ENCODE data around the gene USP37. TPM values are rescaled to one million over a fixed set of nuclear protein-coding genes. Genes with fewer than 3 reads are reported as not detected.

Gene USP37
- total RNA-seq, 2 experiments from 2014 or later, result 30.2 to 32.7 TPM

- no peak for DNase-seq
- CTCF ChIA-PET, result interaction anchor here (1.0 to 1.1 kb wide), 2 partner anchors 57 to 59 kb away, joined by 3 to 6 read pairs; no protein-coding TSS in a partner anchor
- peaks cover 56% of the 10 kb centered on the region for H3K4me1 Mint-ChIP-seq
- no peaks in the 10 kb centered on the region for H3K9me3 Mint-ChIP-seq
- H3K36me3 Mint-ChIP-seq (ENCODE audit: low read depth), result peaks cover 28% of the 10 kb centered on the region
- H3K27me3 Mint-ChIP-seq, result no peaks in the 10 kb centered on the region
- H3K27ac Mint-ChIP-seq, result peak overlapping the region; percentile 21
- H3K4me3 Mint-ChIP-seq, result no peak overlapping the region
- POLR2A ChIA-PET, result interaction anchor here (1.1 to 6.0 kb wide), 3 partner anchors 8 to 12 kb away, joined by 4 to 71 read pairs (median 5); partner anchors contain the start of gene VIL1
Measured at GRCh38 chr2:218407717-218408116, 160.4 kb downstream of the USP37 start.

GRCh38 chr2:218406949-218407618, 161.1 kb downstream of the USP37 start:
- H3K27me3 Mint-ChIP-seq, result no peaks in the 10 kb centered on the region
- CTCF ChIA-PET, result interaction anchor here (0.8 to 3.3 kb wide), 6 partner anchors 11 to 135 kb away, joined by 3 to 21 read pairs (median 4); no protein-coding TSS in a partner anchor
- H3K27ac Mint-ChIP-seq, result peak overlapping the region; percentile 86
- H3K36me3 Mint-ChIP-seq (ENCODE audit: low read depth), result peaks cover 33% of the 10 kb centered on the region
- H3K4me1 Mint-ChIP-seq, result peaks cover 57% of the 10 kb centered on the region
- peak; percentile 67 for DNase-seq
- no peaks in the 10 kb centered on the region for H3K9me3 Mint-ChIP-seq
- peak overlapping the region; percentile 68 for H3K4me3 Mint-ChIP-seq
- POLR2A ChIA-PET, result interaction anchor here (0.6 to 6.0 kb wide), 8 partner anchors 10 to 252 kb away, joined by 3 to 71 read pairs (median 4); partner anchors contain the start of genes BCS1L, PLCD4 and ZNF142

DNA sequence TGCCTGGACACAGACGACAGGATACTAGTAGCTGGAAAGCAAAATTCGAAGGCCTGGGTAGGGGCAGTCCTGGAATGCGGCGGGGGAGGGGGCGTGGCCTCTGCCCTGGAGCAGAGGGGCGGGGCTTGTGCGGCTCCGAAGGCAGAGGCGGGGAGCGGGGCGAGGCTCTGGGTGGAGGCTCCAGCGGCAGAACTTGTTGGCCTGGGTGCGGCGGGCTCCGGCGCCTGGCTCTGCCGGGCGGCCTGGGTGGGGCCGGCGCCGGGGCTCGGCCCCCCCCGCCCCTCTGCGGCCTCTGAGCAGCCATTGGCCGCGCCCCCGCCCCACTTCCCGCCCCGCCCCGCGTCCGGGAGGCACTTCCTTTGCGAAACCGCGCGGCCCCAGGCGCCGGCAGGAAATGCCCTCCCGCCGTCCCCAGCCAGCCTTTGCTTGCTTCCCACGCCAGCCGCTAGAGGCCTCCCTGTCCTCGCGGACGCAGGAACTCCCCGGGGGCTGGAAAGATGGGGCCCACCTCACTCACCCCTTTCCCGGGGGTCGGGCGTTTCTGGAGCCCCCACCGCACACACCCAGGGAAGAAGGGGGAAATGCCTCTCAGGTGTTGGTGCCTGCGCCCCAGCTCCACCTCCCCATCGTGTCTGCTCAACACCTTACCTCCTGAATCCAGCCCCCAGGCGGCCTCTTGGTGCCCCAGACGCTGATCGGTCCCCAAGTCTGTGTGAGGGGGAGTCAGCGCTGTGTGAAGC, 161.8 kb downstream of the USP37 start:
- peak overlapping the region; percentile 68 for H3K4me3 Mint-ChIP-seq
- POLR2A ChIA-PET, result interaction anchor here (0.6 to 6.0 kb wide), 11 partner anchors 10 to 253 kb away, joined by 3 to 71 read pairs (median 4); partner anchors contain the start of genes BCS1L, PLCD4 and ZNF142
- no peaks in the 10 kb centered on the region for H3K27me3 Mint-ChIP-seq
- H3K9me3 Mint-ChIP-seq, result no peaks in the 10 kb centered on the region
- H3K4me1 Mint-ChIP-seq, result peaks cover 64% of the 10 kb centered on the region
- H3K36me3 Mint-ChIP-seq (ENCODE audit: low read depth), result peaks cover 39% of the 10 kb centered on the region
- DNase-seq, result peak; percentile 97
- peak overlapping the region; percentile 86 for H3K27ac Mint-ChIP-seq
- CTCF ChIA-PET, result interaction anchor here (0.8 to 3.3 kb wide), 6 partner anchors 10 to 135 kb away, joined by 3 to 21 read pairs (median 4); no protein-coding TSS in a partner anchor

DNA sequence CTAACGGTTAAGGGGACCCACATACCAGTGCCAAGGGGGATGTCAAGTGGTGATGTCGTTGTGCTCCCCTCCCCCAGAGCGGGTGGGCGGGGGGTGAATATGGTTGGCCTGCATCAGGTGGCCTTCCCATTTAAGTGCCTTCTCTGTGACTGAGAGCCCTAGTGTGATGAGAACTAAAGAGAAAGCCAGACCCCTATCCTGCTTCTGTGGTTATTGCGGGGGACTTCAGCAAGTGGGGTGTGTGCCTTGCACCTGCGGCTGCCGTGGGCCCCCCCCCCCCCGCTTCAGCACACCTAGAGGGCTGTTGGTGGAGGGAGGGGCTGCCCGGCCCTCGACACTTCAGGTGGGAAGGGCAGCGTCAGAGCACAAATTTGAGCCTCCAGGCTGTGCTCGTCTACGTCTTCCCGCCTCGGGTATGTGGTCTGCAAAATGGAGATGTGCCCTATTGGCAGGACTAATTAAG, 162.4 kb downstream of the USP37 start:
- CTCF ChIA-PET, result interaction anchor here (0.9 to 3.3 kb wide), 7 partner anchors 9 to 134 kb away, joined by 3 to 21 read pairs (median 3); no protein-coding TSS in a partner anchor
- no peaks in the 10 kb centered on the region for H3K27me3 Mint-ChIP-seq
- no peaks in the 10 kb centered on the region for H3K9me3 Mint-ChIP-seq
- peak overlapping the region; percentile 83 for H3K27ac Mint-ChIP-seq
- peaks cover 67% of the 10 kb centered on the region for H3K4me1 Mint-ChIP-seq
- H3K36me3 Mint-ChIP-seq (ENCODE audit: low read depth), result peaks cover 42% of the 10 kb centered on the region
- H3K4me3 Mint-ChIP-seq, result peak overlapping the region; percentile 57
- POLR2A ChIA-PET, result interaction anchor here (1.2 to 6.0 kb wide), 6 partner anchors 10 to 253 kb away, joined by 4 to 71 read pairs (median 5); partner anchors contain the start of genes BCS1L and ZNF142
- peak; percentile 43 for DNase-seq

DNA sequence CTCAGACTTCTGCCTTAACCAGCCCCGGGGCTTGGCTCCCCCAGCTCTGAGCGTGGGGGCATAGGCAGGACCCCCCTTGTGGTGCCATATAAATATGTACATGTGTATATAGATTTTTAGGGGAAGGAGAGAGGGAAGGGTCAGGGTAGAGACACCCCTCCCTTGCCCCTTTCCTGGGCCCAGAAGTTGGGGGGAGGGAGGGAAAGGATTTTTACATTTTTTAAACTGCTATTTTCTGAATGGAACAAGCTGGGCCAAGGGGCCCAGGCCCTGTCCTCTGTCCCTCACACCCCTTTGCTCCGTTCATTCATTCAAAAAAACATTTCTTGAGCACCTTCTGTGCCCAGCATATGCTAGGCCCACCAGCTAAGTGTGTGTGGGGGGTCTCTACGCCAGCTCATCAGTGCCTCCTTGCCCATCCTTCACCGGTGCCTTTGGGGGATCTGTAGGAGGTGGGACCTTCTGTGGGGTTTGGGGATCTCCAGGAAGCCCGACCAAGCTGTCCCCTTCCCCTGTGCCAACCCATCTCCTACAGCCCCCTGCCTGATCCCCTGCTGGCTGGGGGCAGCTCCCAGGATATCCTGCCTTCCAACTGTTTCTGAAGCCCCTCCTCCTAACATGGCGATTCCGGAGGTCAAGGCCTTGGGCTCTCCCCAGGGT, 162.9 kb downstream of the USP37 start:
- CTCF ChIA-PET, result interaction anchor here (0.9 to 3.3 kb wide), 7 partner anchors 9 to 134 kb away, joined by 3 to 21 read pairs (median 3); no protein-coding TSS in a partner anchor
- no peak for DNase-seq
- peaks cover 67% of the 10 kb centered on the region for H3K4me1 Mint-ChIP-seq
- peak overlapping the region; percentile 83 for H3K27ac Mint-ChIP-seq
- H3K4me3 Mint-ChIP-seq, result peak overlapping the region; percentile 57
- no peaks in the 10 kb centered on the region for H3K9me3 Mint-ChIP-seq
- peaks cover 42% of the 10 kb centered on the region for H3K36me3 Mint-ChIP-seq (ENCODE audit: low read depth)
- H3K27me3 Mint-ChIP-seq, result no peaks in the 10 kb centered on the region
- POLR2A ChIA-PET, result interaction anchor here (0.6 to 6.0 kb wide), 6 partner anchors 10 to 825 kb away, joined by 3 to 71 read pairs (median 5); partner anchors contain the start of genes BCS1L and ZNF142

GRCh38 chr2:218404351-218405085, 163.6 kb downstream of the USP37 start:
- Mint-ChIP-seq H3K4me3 (peak overlapping the region; percentile 10), H3K27me3 (no peaks in the 10 kb centered on the region), H3K27ac (peak overlapping the region; percentile 70), H3K36me3 (ENCODE audit: low read depth) (peaks cover 44% of the 10 kb centered on the region), H3K9me3 (no peaks in the 10 kb centered on the region), H3K4me1 (peaks cover 67% of the 10 kb centered on the region)
- POLR2A ChIA-PET, result interaction anchor here (0.6 to 6.0 kb wide), 4 partner anchors 9 to 826 kb away, joined by 3 to 71 read pairs (median 4); partner anchors contain the start of genes BCS1L and ZNF142
- CTCF ChIA-PET, result interaction anchor here (1.0 to 3.3 kb wide), 4 partner anchors 8 to 119 kb away, joined by 3 to 21 read pairs (median 3); no protein-coding TSS in a partner anchor
- DNase-seq, result no peak

DNA sequence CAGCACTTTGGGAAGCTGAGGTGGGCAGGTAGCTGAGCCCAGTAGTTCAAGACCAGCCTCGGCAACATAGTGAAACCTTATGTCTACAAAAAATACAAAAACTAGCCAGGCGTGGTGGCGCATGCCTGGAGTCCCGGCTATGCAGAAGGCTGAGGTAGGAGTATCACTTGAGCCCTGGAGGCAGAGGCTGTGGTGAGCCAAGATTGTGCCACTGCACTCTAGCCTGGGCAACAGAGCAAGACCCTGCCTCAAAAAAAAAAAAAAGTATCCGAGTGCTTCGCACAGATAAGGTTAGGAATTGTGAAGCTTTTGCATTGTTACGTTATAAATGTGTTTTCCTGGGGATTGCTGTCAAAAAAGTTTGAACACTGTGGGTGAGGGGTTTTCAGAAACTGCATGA, 164.3 kb downstream of the USP37 start:
- CTCF ChIA-PET, result interaction anchor here (1.1 to 1.3 kb wide), 2 partner anchors 62 to 112 kb away, joined by 3 read pairs; no protein-coding TSS in a partner anchor
- Mint-ChIP-seq H3K4me1 (peaks cover 67% of the 10 kb centered on the region), H3K36me3 (ENCODE audit: low read depth) (peaks cover 44% of the 10 kb centered on the region), H3K4me3 (peak overlapping the region; percentile 27), H3K27ac (peak overlapping the region; percentile 70), H3K27me3 (no peaks in the 10 kb centered on the region), H3K9me3 (no peaks in the 10 kb centered on the region)
- POLR2A ChIA-PET, result interaction anchor here (0.9 to 6.0 kb wide), 2 partner anchors 8 to 106 kb away, joined by 3 to 71 read pairs; no protein-coding TSS in a partner anchor
- no peak for DNase-seq

DNA sequence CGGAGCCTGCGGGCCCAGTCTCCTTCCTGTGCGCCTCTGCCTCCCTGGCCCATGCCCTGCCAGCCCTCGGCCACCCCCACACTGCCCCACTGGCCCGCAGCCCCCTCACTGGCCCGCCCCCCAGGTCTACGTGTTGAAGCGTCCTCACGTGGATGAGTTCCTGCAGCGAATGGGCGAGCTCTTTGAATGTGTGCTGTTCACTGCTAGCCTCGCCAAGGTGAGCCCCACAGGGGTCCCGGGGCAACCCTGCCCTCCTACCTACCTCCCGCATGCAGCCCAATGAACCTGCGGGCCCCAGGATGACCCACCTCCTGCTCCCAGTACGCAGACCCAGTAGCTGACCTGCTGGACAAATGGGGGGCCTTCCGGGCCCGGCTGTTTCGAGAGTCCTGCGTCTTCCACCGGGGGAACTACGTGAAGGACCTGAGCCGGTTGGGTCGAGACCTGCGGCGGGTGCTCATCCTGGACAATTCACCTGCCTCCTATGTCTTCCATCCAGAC, 165.2 kb downstream of the USP37 start:
- Mint-ChIP-seq H3K9me3 (no peaks in the 10 kb centered on the region), H3K4me1 (peaks cover 65% of the 10 kb centered on the region), H3K27me3 (no peaks in the 10 kb centered on the region), H3K4me3 (peak overlapping the region; percentile 13), H3K27ac (peak overlapping the region; percentile 70), H3K36me3 (ENCODE audit: low read depth) (peaks cover 45% of the 10 kb centered on the region)
- ChIA-PET CTCF (interaction anchor here (1.3 kb wide), 1 partner anchor 63 kb away, joined by 3 read pairs; no protein-coding TSS in a partner anchor), POLR2A (no interaction called here)
- DNase-seq, result no peak

- Mint-ChIP-seq H3K4me1 (peaks cover 64% of the 10 kb centered on the region), H3K27ac (peak overlapping the region; percentile 40), H3K27me3 (no peaks in the 10 kb centered on the region), H3K9me3 (no peaks in the 10 kb centered on the region), H3K4me3 (peak overlapping the region; percentile 49), H3K36me3 (ENCODE audit: low read depth) (peaks cover 49% of the 10 kb centered on the region)
- ChIA-PET CTCF (no interaction called here), POLR2A (no interaction called here)
- DNase-seq, result no peak
Measured at GRCh38 chr2:218402491-218402901, 165.7 kb downstream of the USP37 start.

GRCh38 chr2:218401890-218402289, 166.3 kb downstream of the USP37 start:
- ChIA-PET POLR2A (interaction anchor here (1.1 to 3.3 kb wide), 3 partner anchors 10 to 116 kb away, joined by 3 to 29 read pairs (median 4); no protein-coding TSS in a partner anchor), CTCF (no interaction called here)
- DNase-seq, result no peak
- Mint-ChIP-seq H3K27ac (peak overlapping the region; percentile 76), H3K4me1 (peaks cover 61% of the 10 kb centered on the region), H3K27me3 (no peaks in the 10 kb centered on the region), H3K4me3 (peak overlapping the region; percentile 95), H3K9me3 (no peaks in the 10 kb centered on the region), H3K36me3 (ENCODE audit: low read depth) (peaks cover 49% of the 10 kb centered on the region)

Measured in activated CD4-positive, alpha-beta memory T cell treated with anti-CD3 and anti-CD28 coated beads, Interleukin-2, amount 10 ng/mL, durations not matched to agents 7 days and 5 days (primary cell).